ENCODE data around the gene RHEB.
A peak's percentile ranks its signal among the peaks of the same experiment; 100 is the strongest.

The RHEB gene

DNA sequence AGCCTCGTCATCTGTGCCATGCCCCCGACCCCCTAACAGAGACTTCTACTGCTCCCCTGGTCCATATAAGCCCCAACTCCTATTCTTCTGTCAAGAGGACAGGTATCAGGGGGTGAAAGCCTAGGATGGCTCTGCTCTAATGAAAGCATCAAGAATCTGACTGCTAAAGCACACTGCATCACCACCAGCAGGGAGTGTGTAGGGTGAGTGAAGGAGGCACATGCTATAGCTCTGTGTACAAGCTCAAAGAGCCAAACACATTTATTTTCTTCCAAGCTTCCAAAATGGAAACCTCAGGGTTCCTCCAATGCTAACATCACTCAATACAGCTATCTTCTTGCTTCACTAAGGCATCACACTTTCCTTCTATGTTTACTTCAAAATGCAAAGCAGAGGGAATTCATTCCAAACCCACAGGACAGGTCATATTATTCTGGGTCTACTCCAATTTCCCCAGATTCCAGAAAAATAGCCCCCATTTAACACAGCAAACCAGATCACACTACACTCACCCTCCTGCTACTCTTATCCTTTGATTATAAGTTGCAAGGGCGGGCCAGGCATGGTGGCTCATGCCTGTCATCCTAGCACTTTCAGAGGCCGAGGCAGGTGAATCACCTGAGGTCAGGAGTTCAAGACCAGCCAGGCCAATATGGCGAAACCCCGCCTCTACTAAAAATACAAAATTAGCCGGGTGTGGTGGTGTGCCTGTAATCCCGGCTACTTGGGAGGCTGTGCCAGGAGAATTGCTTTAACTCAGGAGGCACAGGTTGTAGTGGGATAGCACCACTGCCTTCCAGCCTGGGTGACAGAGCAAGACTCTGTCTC lies 36.6 kb downstream of the RHEB start:
- H4K20me1 ChIP-seq: peaks cover 98% of the 10 kb centered on the region
- H3K4me2 ChIP-seq: no peak overlapping the region
- H3K27ac ChIP-seq: peak overlapping the region; percentile 18
- H3K36me3 ChIP-seq: peaks cover 86% of the 10 kb centered on the region
- H3K4me1 ChIP-seq: peaks cover 66% of the 10 kb centered on the region
- H3K9me3 ChIP-seq: no peaks in the 10 kb centered on the region
- no peaks in the 10 kb centered on the region for H3K27me3 ChIP-seq
- TF ChIP-seq Cebpa-rat (IDR thresholded peaks at IDR 0.05): no peak
- H3K4me3 ChIP-seq: no peak overlapping the region
- H3K9ac ChIP-seq: no peak overlapping the region

GRCh38 chr7:151481650-151482505 lies 37.8 kb downstream of the RHEB start:
- Histone ChIP-seq H3K4me3 (no peak overlapping the region), H3K9ac (no peak overlapping the region), H3K36me3 (peaks cover 86% of the 10 kb centered on the region), H3K4me1 (peaks cover 56% of the 10 kb centered on the region), H3K27ac (0 out of 2 replicates have a peak overlapping the region, but pooled peaks have one; percentile 39), H3K9me3 (no peaks in the 10 kb centered on the region), H4K20me1 (peaks cover 100% of the 10 kb centered on the region), H3K27me3 (no peaks in the 10 kb centered on the region), H3K4me2 (no peak overlapping the region)
- no peak for TF ChIP-seq Cebpa-rat (IDR thresholded peaks at IDR 0.05)

DNA sequence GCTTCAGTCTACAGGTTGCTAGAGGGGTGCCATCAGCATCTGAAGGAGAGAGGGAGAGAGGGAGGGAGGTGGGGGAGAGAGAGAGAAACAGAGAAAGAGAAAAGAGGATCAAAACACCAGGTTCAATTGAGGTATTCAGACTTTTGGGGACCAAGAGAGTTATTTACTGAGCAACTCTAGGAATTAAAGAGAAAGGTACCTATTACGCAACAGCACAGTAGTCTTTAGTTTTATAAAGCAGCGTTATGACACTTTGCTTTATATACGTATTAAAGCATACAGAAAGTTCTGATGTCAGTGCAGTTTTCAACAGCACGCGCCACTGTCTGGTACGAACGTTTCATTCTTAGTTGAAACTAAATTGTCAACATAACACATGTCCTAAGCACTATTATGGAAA lies 41.8 kb downstream of the RHEB start:
- Histone ChIP-seq H3K9me3 (no peaks in the 10 kb centered on the region), H4K20me1 (peaks cover 92% of the 10 kb centered on the region), H3K9ac (no peak overlapping the region), H3K36me3 (peaks cover 94% of the 10 kb centered on the region), H3K27me3 (no peaks in the 10 kb centered on the region), H3K4me2 (no peak overlapping the region), H3K27ac (no peak overlapping the region), H3K4me3 (no peak overlapping the region), H3K4me1 (peaks cover 21% of the 10 kb centered on the region)
- peak; percentile 73; the same call in 1 of the 2 replicates for TF ChIP-seq Cebpa-rat (IDR thresholded peaks at IDR 0.05)

DNA sequence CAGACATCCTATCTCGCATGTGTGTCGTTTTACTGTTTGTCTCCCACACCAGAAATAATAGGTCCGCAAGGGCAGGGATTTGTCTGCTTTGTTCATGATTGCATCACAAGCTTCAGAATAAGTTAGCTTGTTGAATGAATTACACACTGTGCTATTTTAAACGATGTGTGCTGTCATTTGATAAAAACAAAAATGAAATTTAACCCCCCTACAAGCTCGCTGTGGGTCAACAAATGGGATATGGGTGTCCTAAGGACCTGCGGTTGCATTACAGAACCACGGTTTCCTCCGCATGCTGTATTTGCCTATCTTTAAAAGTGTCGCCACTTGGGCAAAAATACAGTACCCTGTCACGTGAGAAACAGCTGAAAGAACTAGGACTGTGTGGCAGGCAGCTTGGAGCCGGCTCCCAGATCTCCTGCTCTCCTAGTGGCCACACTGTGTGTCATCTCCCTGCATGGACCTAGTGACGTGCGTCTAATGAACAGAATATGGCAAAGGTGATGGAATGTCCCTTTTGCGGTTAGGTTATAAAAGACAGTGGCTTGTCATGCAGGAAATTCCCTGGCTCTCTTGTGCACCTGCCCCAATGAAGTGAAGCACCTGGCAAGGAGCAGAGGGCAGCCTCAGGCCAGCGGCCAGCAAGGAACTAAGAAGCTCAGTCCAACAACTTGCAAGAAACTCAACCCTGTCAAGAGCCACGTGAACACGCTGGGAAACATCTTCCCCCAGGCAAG lies 46.9 kb downstream of the RHEB start:
- Histone ChIP-seq H3K4me2 (peak overlapping the region; percentile 20; the same call in 1 of the 2 replicates), H3K9ac (no peak overlapping the region), H3K27me3 (no peaks in the 10 kb centered on the region), H3K4me1 (peaks cover 21% of the 10 kb centered on the region), H3K27ac (no peak overlapping the region), H4K20me1 (peaks cover 79% of the 10 kb centered on the region), H3K4me3 (no peak overlapping the region), H3K9me3 (peaks cover 4% of the 10 kb centered on the region; the same call in 1 of the 2 replicates), H3K36me3 (peaks cover 95% of the 10 kb centered on the region)
- no peak for TF ChIP-seq Cebpa-rat (IDR thresholded peaks at IDR 0.05)

GRCh38 chr7:151470711-151471110 lies 49.0 kb downstream of the RHEB start:
- H3K4me2 ChIP-seq: no peak overlapping the region
- no peaks in the 10 kb centered on the region for H3K27me3 ChIP-seq
- H3K9me3 ChIP-seq: peaks cover 20% of the 10 kb centered on the region
- no peak for TF ChIP-seq Cebpa-rat (IDR thresholded peaks at IDR 0.05)
- peaks cover 66% of the 10 kb centered on the region for H4K20me1 ChIP-seq
- H3K36me3 ChIP-seq: peaks cover 94% of the 10 kb centered on the region
- H3K27ac ChIP-seq: no peak overlapping the region
- H3K9ac ChIP-seq: no peak overlapping the region
- H3K4me1 ChIP-seq: peaks cover 21% of the 10 kb centered on the region
- no peak overlapping the region for H3K4me3 ChIP-seq

DNA sequence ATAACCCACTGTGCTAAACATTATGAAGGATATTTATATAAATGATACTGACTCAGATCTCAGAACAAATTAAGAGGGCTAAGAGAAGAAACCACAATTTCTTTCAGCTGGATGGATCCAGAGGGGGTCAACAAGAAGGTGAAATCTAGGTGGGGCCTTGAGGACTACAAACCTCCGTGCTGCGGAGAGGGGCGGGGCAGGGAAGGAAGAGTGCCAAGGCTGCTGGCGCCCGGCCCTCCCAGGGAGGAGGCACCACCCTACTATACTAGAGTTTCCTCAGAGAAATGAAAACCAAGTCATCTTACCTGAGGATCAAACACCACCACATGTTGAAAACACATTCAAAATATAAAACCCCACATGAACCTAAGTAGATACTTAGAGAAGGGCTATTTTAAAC lies 50.4 kb downstream of the RHEB start:
- TF ChIP-seq Cebpa-rat (IDR thresholded peaks at IDR 0.05): no peak
- H3K27me3 ChIP-seq: no peaks in the 10 kb centered on the region
- no peak overlapping the region for H3K4me2 ChIP-seq
- peaks cover 59% of the 10 kb centered on the region for H4K20me1 ChIP-seq
- H3K9me3 ChIP-seq: peaks cover 34% of the 10 kb centered on the region
- peaks cover 21% of the 10 kb centered on the region for H3K4me1 ChIP-seq
- H3K36me3 ChIP-seq: peaks cover 98% of the 10 kb centered on the region
- no peak overlapping the region for H3K9ac ChIP-seq
- no peak overlapping the region for H3K4me3 ChIP-seq
- no peak overlapping the region for H3K27ac ChIP-seq

DNA sequence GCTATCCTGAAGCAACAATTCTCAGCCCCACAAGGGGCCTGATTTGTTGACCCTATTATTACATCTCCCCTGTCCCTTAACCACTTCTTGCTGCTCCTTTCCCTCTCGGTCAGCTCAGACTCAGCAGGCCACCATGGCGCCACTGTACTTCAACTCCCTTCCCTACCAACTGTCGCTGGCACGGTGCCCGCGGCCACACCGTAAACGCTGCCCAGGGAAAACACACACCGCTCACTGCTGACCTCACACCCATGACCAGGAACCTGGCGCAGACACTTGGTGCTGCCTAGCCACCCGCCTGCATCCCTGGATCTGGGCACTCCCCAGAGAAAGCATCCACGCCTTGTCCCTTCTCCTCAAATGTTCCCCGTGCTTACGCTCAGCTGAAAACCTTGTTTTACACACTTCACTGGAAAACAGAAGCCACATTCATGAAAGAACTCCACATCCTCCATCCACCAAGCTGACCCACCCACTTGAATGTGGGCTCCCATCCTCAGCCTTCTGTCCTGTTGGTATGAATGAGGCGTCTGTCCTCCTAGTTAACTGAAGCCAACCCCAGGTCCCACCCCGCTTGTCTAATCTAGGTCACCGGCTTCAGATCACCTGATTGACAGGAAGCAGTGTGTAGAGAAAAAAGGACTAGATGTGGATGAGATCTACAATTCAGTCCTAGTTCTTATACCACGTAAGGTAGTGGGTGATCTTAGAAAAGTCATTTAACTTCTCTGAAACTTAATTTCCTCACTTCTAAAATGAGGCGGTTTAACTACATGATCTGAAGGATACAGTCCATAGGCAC lies 51.3 kb downstream of the RHEB start:
- Histone ChIP-seq H3K27me3 (no peaks in the 10 kb centered on the region), H3K4me2 (no peak overlapping the region), H3K9ac (no peak overlapping the region), H3K4me1 (peaks cover 21% of the 10 kb centered on the region), H4K20me1 (peaks cover 51% of the 10 kb centered on the region), H3K36me3 (peaks cover 98% of the 10 kb centered on the region), H3K27ac (peak overlapping the region; percentile 42; the same call in 1 of the 2 replicates), H3K9me3 (peaks cover 43% of the 10 kb centered on the region), H3K4me3 (no peak overlapping the region)
- TF ChIP-seq Cebpa-rat (IDR thresholded peaks at IDR 0.05): no peak

GRCh38 chr7:151465169-151465568 lies 54.5 kb downstream of the RHEB start:
- Histone ChIP-seq H3K9me3 (peaks cover 57% of the 10 kb centered on the region), H3K27me3 (no peaks in the 10 kb centered on the region), H3K36me3 (peaks cover 77% of the 10 kb centered on the region), H4K20me1 (peaks cover 22% of the 10 kb centered on the region), H3K4me3 (no peak overlapping the region), H3K9ac (no peak overlapping the region), H3K4me2 (no peak overlapping the region), H3K4me1 (peaks cover 3% of the 10 kb centered on the region; the same call in 1 of the 2 replicates), H3K27ac (no peak overlapping the region)
- no peak for TF ChIP-seq Cebpa-rat (IDR thresholded peaks at IDR 0.05)

Measured in BLaER1 (cell line).